HepG2 (cell line): ENCODE data around the gene CNKSR3. TPM values are rescaled to one million over a fixed set of nuclear protein-coding genes. Genes with fewer than 3 reads are reported as not detected.

Experiments
- ATAC-seq: fragments of 200-7000 bp; cut with Tn5 transposase; 3 replicates; pipeline ENCODE4 v1.9.1; 2020; ENCODE audit warnings: mild to moderate bottlenecking, moderate library complexity
- BruUV-seq: library from RNA; stranded (reverse); fragments of 400-500 nt; replicated peaks from 2 replicates; lab custom pipeline; 2021; lab: Mats Ljungman, UMichigan
- CTCF ChIA-PET: fragments of 300-600 bp; formaldehyde crosslinking; extraction: SDS; loops from one replicate; lab custom pipeline; 2021; ENCODE audit warnings: low total read pairs, inconsistent platforms, low intra/inter-chr PET ratio; lab: Yijun Ruan, JAX
- POLR2A ChIA-PET: fragments of 350-600 bp; sonication (Branson Sonifier 250); formaldehyde crosslinking; loops from one replicate; lab custom pipeline; 2020; ENCODE audit warnings: antibody characterized with exemption, inconsistent platforms; lab: Yijun Ruan, JAX
- DNase-seq: peaks from one replicate; pipeline ENCODE4 v3.0.0-alpha.2; 2015; ENCODE audit warnings: low spot score
- FAIRE-seq: peaks from 3 replicates; lab custom pipeline; 2011; peaks lifted over from hg19 to GRCh38; lab: Jason Lieb, UNC
- H2AFZ ChIP-seq: one replicate; pipeline ENCODE4 v1.6.1; 2011; ENCODE audit warnings: low read length, inconsistent platforms
- H3K27ac ChIP-seq: fragments of 300-600 bp; 3 replicates; pipeline ENCODE4 v1.8.0; 2011; ENCODE audit warnings: mixed run types, mild to moderate bottlenecking, mixed read lengths, low read length, inconsistent platforms; ENCODE audit not compliant: insufficient read depth; ENCODE audit errors: extremely low read length
- H3K27me3 ChIP-seq, 2 experiments: fragments of 200-600 bp in 1 of 2; 2 replicates in 1 of 2; 3 replicates in 1 of 2; pipeline versions ENCODE4 v1.6.0 to v1.8.0; 2011; ENCODE audit warnings: low read length in 2 of 2, mild to moderate bottlenecking in 2 of 2, moderate library complexity in 2 of 2, inconsistent platforms in 1 of 2; ENCODE audit not compliant: insufficient read depth in 2 of 2, control insufficient read depth in 1 of 2
- H3K36me3 ChIP-seq, 2 experiments: fragments of 200-600 bp in 1 of 2; replicated peaks in 1 of 2; 2 replicates in 1 of 2; 3 replicates in 1 of 2; pipeline versions ENCODE4 v1.5.1 to v1.8.0; 2011; ENCODE audit warnings: low read length in 2 of 2, inconsistent platforms in 1 of 2; ENCODE audit not compliant: insufficient read depth in 2 of 2, control insufficient read depth in 1 of 2
- H3K4me1 ChIP-seq: 2 replicates; pipeline ENCODE4 v1.5.1; 2012; ENCODE audit warnings: low read length, inconsistent platforms; ENCODE audit not compliant: insufficient read depth
- H3K4me2 ChIP-seq: 2 replicates; pipeline ENCODE4 v1.6.0; 2011; ENCODE audit warnings: low read depth, low read length, inconsistent platforms
- H3K4me3 ChIP-seq, 3 experiments: fragments of 200-600 bp in 1 of 3; sonication (generic), shearing (Covaris generic) in 1 of 3; replicated peaks in 1 of 3; 2 replicates each; pipeline ENCODE4 v1.5.1; 2011 to 2016; ENCODE audit warnings: low read length in 3 of 3, inconsistent platforms in 2 of 3, low read depth in 2 of 3, mild to moderate bottlenecking in 2 of 3, control low read depth in 1 of 3, mixed read lengths in 1 of 3; ENCODE audit not compliant: insufficient read depth in 1 of 3
- H3K79me2 ChIP-seq: one replicate; pipeline ENCODE4 v1.6.1; 2011; ENCODE audit warnings: low read length, inconsistent platforms; ENCODE audit not compliant: insufficient read depth
- H3K9ac ChIP-seq: 2 replicates; pipeline ENCODE4 v1.6.0; 2011; ENCODE audit warnings: mild to moderate bottlenecking, low read depth, low read length, inconsistent platforms; ENCODE audit not compliant: insufficient read depth
- H3K9me3 ChIP-seq: 2 replicates; pipeline ENCODE4 v1.5.1; 2012; ENCODE audit warnings: mild to moderate bottlenecking, low read length
- H4K20me1 ChIP-seq: 2 replicates; pipeline ENCODE4 v1.6.0; 2011; ENCODE audit warnings: inconsistent platforms, mild to moderate bottlenecking, low read length, moderate library complexity; ENCODE audit not compliant: insufficient read depth
- AHR ChIP-seq: IDR thresholded peaks from 2 replicates; pipeline ENCODE4 v1.6.1; 2018; ENCODE audit warnings: missing genetic modification reagents, missing compliant biosample characterization
- ASH2L ChIP-seq: fragments of 300-600, 200-600 bp; sonication (generic); IDR thresholded peaks from 2 replicates; pipeline ENCODE4 v1.7.0; 2017; ENCODE audit warnings: low read depth, mild to moderate bottlenecking, moderate library complexity, mixed read lengths, low read length; ENCODE audit not compliant: insufficient read length
- ATF5 ChIP-seq: sonication (generic); formaldehyde crosslinking; IDR thresholded peaks from 2 replicates; pipeline ENCODE4 v1.4.0; 2020; ENCODE audit warnings: mild to moderate bottlenecking, low read depth, missing genetic modification reagents
- NBN ChIP-seq: fragments of 450-650 bp; conservative IDR thresholded peaks from 2 replicates; pipeline ENCODE4 v1.6.1; 2017
- REL ChIP-seq: sonication (generic); formaldehyde crosslinking; conservative IDR thresholded peaks from 2 replicates; pipeline ENCODE4 v1.8.0; 2022; ENCODE audit warnings: mild to moderate bottlenecking, missing genetic modification reagents, moderate library complexity
- ZBED4 ChIP-seq: sonication (generic); formaldehyde crosslinking; IDR thresholded peaks from 2 replicates; pipeline ENCODE4 v1.4.0; 2020; ENCODE audit warnings: missing genetic modification reagents, borderline replicate concordance
- ZBTB44 ChIP-seq: sonication (generic); formaldehyde crosslinking; IDR thresholded peaks from 2 replicates; pipeline ENCODE4 v1.4.0; 2020; ENCODE audit warnings: missing genetic modification reagents
- ZFP82 ChIP-seq: sonication (generic); formaldehyde crosslinking; IDR thresholded peaks from 2 replicates; pipeline ENCODE4 v1.5.1; 2020; ENCODE audit warnings: mild to moderate bottlenecking, missing genetic modification reagents, borderline replicate concordance
- ZMYM4 ChIP-seq: sonication (generic); formaldehyde crosslinking; IDR thresholded peaks from 2 replicates; pipeline ENCODE4 v1.8.1; 2023; ENCODE audit warnings: mild to moderate bottlenecking, missing genetic modification reagents
- ZNF337 ChIP-seq: sonication (generic); formaldehyde crosslinking; IDR thresholded peaks from 2 replicates; pipeline ENCODE4 v1.5.1; 2020; ENCODE audit warnings: missing genetic modification reagents, low read depth, mild to moderate bottlenecking, borderline replicate concordance
- WGBS: methylation state at CpG from one replicate; pipeline ENCODE4 v1.1.6; 2017; ENCODE audit warnings: low lambda C conversion rate; 5-methylcytosine and 5-hydroxymethylcytosine counted together
- in situ Hi-C: cut with HindIII; loops from 2 replicates; pipeline ENCODE4 v1.10.0; 2017; ENCODE audit warnings: low pct_unique_long_range_greater_than_20kb; ENCODE audit not compliant: extremely low pct_ligation_motif_present
- intact Hi-C: fragments of 100-400 bp; cut with micrococcal nuclease; formaldehyde crosslinking; loops from one replicate; pipeline ENCODE4 v1.10.0; 2022; ENCODE audit not compliant: unreplicated experiment
- polyA plus RNA-seq, 8 experiments: library from polyadenylated mRNA; depleted of rRNA in 3 of 8; stranded (reverse) in 7 of 8; unstranded in 1 of 8; fragments of >200 nt; fragmentation: Illumina TruSeq in 4 of 8; extraction: Trizol in 4 of 8; gene quantifications; 2 replicates each; pipeline versions ENCODE4 v1.2.1 to v1.2.3, GENCODE V29; 2011 to 2016; ENCODE audit warnings: low read depth in 4 of 8, missing spikeins in 1 of 8, mixed read lengths in 1 of 8; ENCODE audit not compliant: insufficient read depth in 1 of 8
- total RNA-seq, 5 experiments: library from RNA; depleted of rRNA; stranded (reverse); fragments of >200 nt; fragmentation: Illumina TruSeq; extraction: Trizol; gene quantifications; 2 replicates each; pipeline ENCODE4 v1.2.3, GENCODE V29; 2016; ENCODE audit warnings: low read depth in 1 of 5

The CNKSR3 gene
- total and polyA plus RNA-seq, 2 of the 13 experiments (the other 11 are each of a cell fraction or from before 2014, with no cell fraction given) = 9.2 to 38.6 TPM

GRCh38 chr6:154404791-154405400, 105.6 kb downstream of the CNKSR3 start:
- FAIRE-seq = no peak
- BruUV-seq = TSS peak; percentile 25

More at GRCh38 chr6:154404791-154405400, 105.6 kb downstream of the CNKSR3 start:
- H3K36me3 ChIP-seq = peaks cover 31 to 73% of the 10 kb centered on the region in 2 experiments
- no peaks in the 10 kb centered on the region for H3K4me1 ChIP-seq
- CTCF ChIA-PET = no interaction called here
- TF ChIP-seq REL (CRISPR knock-in tag) (no peak), ZBED4 (CRISPR knock-in tag) (no peak), ATF5 (CRISPR knock-in tag) (no peak), AHR (CRISPR knock-in tag) (no peak), ZBTB44 (no peak), ASH2L (no peak), ZMYM4 (CRISPR knock-in tag) (no peak), NBN (no peak), ZNF337 (CRISPR knock-in tag) (no peak), ZFP82 (CRISPR knock-in tag) (no peak)
- WGBS = 97% methylated on average over 6 of the region's 6 CpGs
- H3K9me3 ChIP-seq = no peaks in the 10 kb centered on the region
- no peak overlapping the region for H2AFZ ChIP-seq
- H3K27me3 ChIP-seq = no peaks in the 10 kb centered on the region
- no peaks in the 10 kb centered on the region for H3K79me2 ChIP-seq
- H3K4me2 ChIP-seq = no peak overlapping the region
- DNase-seq (no peak), ATAC-seq (no peak)
- intact Hi-C loops (no loop called here), in situ Hi-C loops (no loop called here)
- H3K27ac ChIP-seq = no peak overlapping the region
- H3K4me3 ChIP-seq = no peak overlapping the region
- no peak overlapping the region for H3K9ac ChIP-seq
- H4K20me1 ChIP-seq = no peaks in the 10 kb centered on the region
- POLR2A ChIA-PET = no interaction called here
